Esophagus squamous epithelium (tissue), 4 donors: ENCODE measurements around the gene S100A7A.

Experiments
- CTCF ChIP-seq, 6 experiments: fragments of 450-650 bp in 4 of 6; fragments of 200-600 bp in 2 of 6; sonication (generic) in 2 of 6; IDR thresholded peaks; one replicate each; pipeline ENCODE4 v1.5.1; 2016 to 2019; ENCODE audit warnings: antibody characterized with exemption in 6 of 6, mild to moderate bottlenecking in 4 of 6, moderate library complexity in 4 of 6
- POLR2A ChIP-seq, 4 donors: fragments of 450-650 bp; IDR thresholded peaks; one replicate each; pipeline ENCODE4 v1.6.1; 2017; ENCODE audit warnings: antibody characterized with exemption in 4 of 4, mild to moderate bottlenecking in 4 of 4, moderate library complexity in 3 of 4

DNA sequence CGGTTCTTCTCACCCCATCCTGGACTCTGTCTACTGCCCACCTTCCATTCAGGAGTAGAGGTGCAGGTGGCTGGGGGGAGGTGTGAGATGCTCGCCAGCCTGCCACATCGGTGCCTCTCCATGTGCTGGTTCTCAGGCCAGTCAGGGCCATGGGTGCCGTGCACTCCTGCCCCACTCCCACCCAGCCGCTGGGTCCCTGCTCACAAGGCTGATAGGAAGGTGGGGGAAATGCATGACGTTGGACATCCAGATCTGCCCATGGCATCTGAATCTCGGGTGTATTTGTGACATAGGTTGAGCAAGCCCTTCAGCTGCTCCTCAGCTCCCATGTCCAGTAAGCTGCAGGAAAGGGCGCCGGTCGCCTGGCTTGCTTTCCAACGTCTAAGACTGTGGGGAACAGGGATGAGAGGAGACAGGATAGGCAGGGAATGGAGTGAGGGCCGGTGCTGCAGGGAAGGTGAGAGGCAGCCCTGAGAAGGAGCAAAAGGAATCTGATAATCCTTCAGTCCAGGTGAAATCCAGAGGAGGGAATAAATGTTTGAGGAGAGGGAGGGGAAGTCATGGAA is 11.8 kb downstream of the S100A7A start:
- TF ChIP-seq CTCF (IDR thresholded peaks at IDR 0.05) (no peak), POLR2A (IDR thresholded peaks at IDR 0.05) (no peak)
